ENCODE measurements around the gene RNASE4.
A peak's percentile ranks its signal among the peaks of the same experiment; 100 is the strongest.

Gene RNASE4

GRCh38 chr14:20676072-20676471, 8.3 kb upstream of the RNASE4 start:
- Histone ChIP-seq H3K23ac (ENCODE audit: low read length in 2 of 2) (no peak overlapping the region), H3K4ac (ENCODE audit: low read depth in 1 of 2, low read length in 2 of 2) (no peak overlapping the region), H2BK12ac (ENCODE audit: low read length in 2 of 2) (no peak overlapping the region), H3K27me3 (ENCODE audit: control insufficient read depth in 1 of 2, insufficient read depth in 1 of 2, low read length in 2 of 2) (peaks cover 13 to 33% of the 10 kb centered on the region in 2 experiments), H3K4me1 (ENCODE audit: control insufficient read depth, insufficient read depth, low read depth, low read length) (peaks cover 2% of the 10 kb centered on the region), H3K4me2 (ENCODE audit: low read length, poor library complexity, severe bottlenecking) (no peak overlapping the region), H3K4me3 (ENCODE audit: insufficient read depth in 1 of 2, low read depth in 1 of 2, low read length in 2 of 2) (no peak overlapping the region), H3K14ac (ENCODE audit: low read length in 2 of 2) (no peak overlapping the region), H3K27ac (ENCODE audit: low read length, poor library complexity, severe bottlenecking) (no peak overlapping the region), H3K18ac (ENCODE audit: low read depth in 1 of 2, low read length in 2 of 2) (no peak overlapping the region), H2AK5ac (ENCODE audit: low read length, severe bottlenecking) (no peak overlapping the region), H2BK5ac (ENCODE audit: low read depth, low read length, poor library complexity, severe bottlenecking) (no peak overlapping the region), H4K91ac (ENCODE audit: low read length) (no peak overlapping the region), H3K36me3 (ENCODE audit: control insufficient read depth in 1 of 2, insufficient read depth in 2 of 2, low read depth in 1 of 2, low read length in 2 of 2) (no peaks in the 10 kb centered on the region), H3K9me3 (ENCODE audit: control insufficient read depth, low read length) (no peaks in the 10 kb centered on the region), H3K9ac (ENCODE audit: low read length) (no peak overlapping the region), H4K8ac (ENCODE audit: low read length) (no peak overlapping the region), H2AFZ (ENCODE audit: low read depth, low read length) (no peak overlapping the region), H2BK120ac (ENCODE audit: low read depth, low read length) (no peak overlapping the region), H2BK15ac (ENCODE audit: low read depth, poor library complexity, severe bottlenecking) (no peak overlapping the region), H3K79me1 (replicated peaks; ENCODE audit: low read length, poor library complexity, severe bottlenecking) (no peaks in the 10 kb centered on the region)
- no peak for DNase-seq
- WGBS = 92% methylated on average over 2 of the region's 2 CpGs

- H2BK5ac ChIP-seq (ENCODE audit: low read depth, low read length, poor library complexity, severe bottlenecking) = no peak overlapping the region
- H3K79me1 ChIP-seq (replicated peaks; ENCODE audit: low read length, poor library complexity, severe bottlenecking) = no peaks in the 10 kb centered on the region
- no peak overlapping the region for H3K18ac ChIP-seq (ENCODE audit: low read depth in 1 of 2, low read length in 2 of 2)
- H3K4me3 ChIP-seq (ENCODE audit: insufficient read depth in 1 of 2, low read depth in 1 of 2, low read length in 2 of 2) = no peak overlapping the region
- no peak overlapping the region for H4K91ac ChIP-seq (ENCODE audit: low read length)
- DNase-seq = peak; percentile 22
- H2BK120ac ChIP-seq (ENCODE audit: low read depth, low read length) = no peak overlapping the region
- no peak overlapping the region for H2AFZ ChIP-seq (ENCODE audit: low read depth, low read length)
- no peaks in the 10 kb centered on the region for H3K36me3 ChIP-seq (ENCODE audit: control insufficient read depth in 1 of 2, insufficient read depth in 2 of 2, low read depth in 1 of 2, low read length in 2 of 2)
- no peak overlapping the region for H3K23ac ChIP-seq (ENCODE audit: low read length in 2 of 2)
- no peaks in the 10 kb centered on the region for H3K9me3 ChIP-seq (ENCODE audit: control insufficient read depth, low read length)
- peaks cover 13 to 20% of the 10 kb centered on the region in 2 experiments for H3K27me3 ChIP-seq (ENCODE audit: control insufficient read depth in 1 of 2, insufficient read depth in 1 of 2, low read length in 2 of 2)
- H3K14ac ChIP-seq (ENCODE audit: low read length in 2 of 2) = no peak overlapping the region
- H2BK12ac ChIP-seq (ENCODE audit: low read length in 2 of 2) = no peak overlapping the region
- no peak overlapping the region for H3K9ac ChIP-seq (ENCODE audit: low read length)
- H4K8ac ChIP-seq (ENCODE audit: low read length) = no peak overlapping the region
- 33% methylated on average over 1 of the region's 1 CpG for WGBS
- peaks cover 2% of the 10 kb centered on the region for H3K4me1 ChIP-seq (ENCODE audit: control insufficient read depth, insufficient read depth, low read depth, low read length)
- no peak overlapping the region for H3K27ac ChIP-seq (ENCODE audit: low read length, poor library complexity, severe bottlenecking)
- H3K4ac ChIP-seq (ENCODE audit: low read depth in 1 of 2, low read length in 2 of 2) = no peak overlapping the region
- H3K4me2 ChIP-seq (ENCODE audit: low read length, poor library complexity, severe bottlenecking) = no peak overlapping the region
- no peak overlapping the region for H2BK15ac ChIP-seq (ENCODE audit: low read depth, poor library complexity, severe bottlenecking)
- no peak overlapping the region for H2AK5ac ChIP-seq (ENCODE audit: low read length, severe bottlenecking)
These were observed 4.5 kb upstream of the RNASE4 start for GRCh38 chr14:20679907-20680306.

GRCh38 chr14:20680363-20680762, 4.0 kb upstream of the RNASE4 start:
- Histone ChIP-seq H3K14ac (ENCODE audit: low read length in 2 of 2) (no peak overlapping the region), H2BK12ac (ENCODE audit: low read length in 2 of 2) (no peak overlapping the region), H3K9ac (ENCODE audit: low read length) (peak overlapping the region; percentile 100), H2BK120ac (ENCODE audit: low read depth, low read length) (no peak overlapping the region), H2BK5ac (ENCODE audit: low read depth, low read length, poor library complexity, severe bottlenecking) (no peak overlapping the region), H4K8ac (ENCODE audit: low read length) (no peak overlapping the region), H2AK5ac (ENCODE audit: low read length, severe bottlenecking) (no peak overlapping the region), H3K4ac (ENCODE audit: low read depth in 1 of 2, low read length in 2 of 2) (no peak overlapping the region), H2AFZ (ENCODE audit: low read depth, low read length) (no peak overlapping the region), H3K4me1 (ENCODE audit: control insufficient read depth, insufficient read depth, low read depth, low read length) (peaks cover 2% of the 10 kb centered on the region), H3K9me3 (ENCODE audit: control insufficient read depth, low read length) (no peaks in the 10 kb centered on the region), H3K79me1 (replicated peaks; ENCODE audit: low read length, poor library complexity, severe bottlenecking) (no peaks in the 10 kb centered on the region), H3K4me2 (ENCODE audit: low read length, poor library complexity, severe bottlenecking) (no peak overlapping the region), H4K91ac (ENCODE audit: low read length) (no peak overlapping the region), H2BK15ac (ENCODE audit: low read depth, poor library complexity, severe bottlenecking) (no peak overlapping the region), H3K27ac (ENCODE audit: low read length, poor library complexity, severe bottlenecking) (no peak overlapping the region), H3K36me3 (ENCODE audit: control insufficient read depth in 1 of 2, insufficient read depth in 2 of 2, low read depth in 1 of 2, low read length in 2 of 2) (no peaks in the 10 kb centered on the region), H3K4me3 (ENCODE audit: insufficient read depth in 1 of 2, low read depth in 1 of 2, low read length in 2 of 2) (peak overlapping the region in 1 of 2 experiments; percentile 93), H3K27me3 (ENCODE audit: control insufficient read depth in 1 of 2, insufficient read depth in 1 of 2, low read length in 2 of 2) (peaks cover 13 to 16% of the 10 kb centered on the region in 2 experiments), H3K18ac (ENCODE audit: low read depth in 1 of 2, low read length in 2 of 2) (no peak overlapping the region), H3K23ac (ENCODE audit: low read length in 2 of 2) (no peak overlapping the region)
- WGBS = 83% methylated on average over 7 of the region's 8 CpGs
- DNase-seq = no peak

- Histone ChIP-seq H4K91ac (ENCODE audit: low read length) (no peak overlapping the region), H3K23ac (ENCODE audit: low read length in 2 of 2) (no peak overlapping the region), H3K4me1 (ENCODE audit: control insufficient read depth, insufficient read depth, low read depth, low read length) (peaks cover 2% of the 10 kb centered on the region), H3K4ac (ENCODE audit: low read depth in 1 of 2, low read length in 2 of 2) (no peak overlapping the region), H2BK5ac (ENCODE audit: low read depth, low read length, poor library complexity, severe bottlenecking) (no peak overlapping the region), H2AK5ac (ENCODE audit: low read length, severe bottlenecking) (no peak overlapping the region), H3K9ac (ENCODE audit: low read length) (peak overlapping the region; percentile 100), H2AFZ (ENCODE audit: low read depth, low read length) (peak overlapping the region; percentile 64), H2BK15ac (ENCODE audit: low read depth, poor library complexity, severe bottlenecking) (no peak overlapping the region), H3K4me2 (ENCODE audit: low read length, poor library complexity, severe bottlenecking) (peak overlapping the region; percentile 70), H3K18ac (ENCODE audit: low read depth in 1 of 2, low read length in 2 of 2) (no peak overlapping the region), H3K27me3 (ENCODE audit: control insufficient read depth in 1 of 2, insufficient read depth in 1 of 2, low read length in 2 of 2) (peaks cover 10% of the 10 kb centered on the region in 2 experiments), H3K4me3 (ENCODE audit: insufficient read depth in 1 of 2, low read depth in 1 of 2, low read length in 2 of 2) (peak overlapping the region in 1 of 2 experiments; percentile 93), H3K9me3 (ENCODE audit: control insufficient read depth, low read length) (no peaks in the 10 kb centered on the region), H2BK120ac (ENCODE audit: low read depth, low read length) (no peak overlapping the region), H3K27ac (ENCODE audit: low read length, poor library complexity, severe bottlenecking) (peak overlapping the region; percentile 96), H3K36me3 (ENCODE audit: control insufficient read depth in 1 of 2, insufficient read depth in 2 of 2, low read depth in 1 of 2, low read length in 2 of 2) (no peaks in the 10 kb centered on the region), H3K14ac (ENCODE audit: low read length in 2 of 2) (no peak overlapping the region), H4K8ac (ENCODE audit: low read length) (no peak overlapping the region), H2BK12ac (ENCODE audit: low read length in 2 of 2) (no peak overlapping the region), H3K79me1 (replicated peaks; ENCODE audit: low read length, poor library complexity, severe bottlenecking) (peaks cover under 1% of the 10 kb centered on the region)
- no peak for DNase-seq
- WGBS = 28% methylated on average over 7 of the region's 7 CpGs
These were observed 3.5 kb upstream of the RNASE4 start for GRCh38 chr14:20680843-20681347.
